SK-N-SH (cell line): ENCODE data around the gene PCNT. TPM values are rescaled to one million over a fixed set of nuclear protein-coding genes. Genes with fewer than 3 reads are reported as not detected.

Source experiments
- CTCF ChIA-PET: fragments of 300-600, 350-600 bp; formaldehyde crosslinking; extraction: SDS; loops from one replicate; lab custom pipeline; 2021; lab: Yijun Ruan, JAX
- POLR2A ChIA-PET: fragments of 350-600 bp; sonication (Branson Sonifier 250); formaldehyde crosslinking; extraction: SDS; loops from one replicate; lab custom pipeline; 2020; ENCODE audit warnings: antibody characterized with exemption, inconsistent platforms; lab: Yijun Ruan, JAX
- DNase-seq: peaks from one replicate; pipeline ENCODE4 v3.0.0; 2012
- H2AFZ ChIP-seq: fragments of 200-600 bp; sonication (generic); 2 replicates; pipeline ENCODE4 v1.8.1; 2016; ENCODE audit warnings: antibody characterized with exemption, mild to moderate bottlenecking, low read depth
- H3F3A ChIP-seq: fragments of 200-600 bp; sonication (generic); replicated peaks from 2 replicates; pipeline ENCODE3; 2016; ENCODE audit warnings: antibody characterized with exemption, mild to moderate bottlenecking; ENCODE audit not compliant: insufficient read depth
- H3K27ac ChIP-seq, 2 experiments: fragments of 200-500 bp in 1 of 2; fragments of 200-600 bp in 1 of 2; sonication (Bioruptor generic) in 1 of 2; sonication (generic), shearing (Covaris generic) in 1 of 2; 2 replicates each; pipeline versions ENCODE4 v1.5.1 to v1.6.1; 2014 to 2016; ENCODE audit warnings: low read depth in 2 of 2, inconsistent platforms in 1 of 2, low read length in 1 of 2, mild to moderate bottlenecking in 1 of 2, mixed read lengths in 1 of 2
- H3K27me3 ChIP-seq: fragments of 200-600 bp; sonication (generic), shearing (Covaris generic); 2 replicates; pipeline ENCODE4 v1.6.1; 2016; ENCODE audit warnings: mixed run types; ENCODE audit not compliant: insufficient read depth
- H3K36me3 ChIP-seq, 2 experiments: fragments of 200-500 bp in 1 of 2; fragments of 200-600 bp in 1 of 2; sonication (Bioruptor generic) in 1 of 2; sonication (generic) in 1 of 2; replicated peaks in 1 of 2; 2 replicates each; pipeline versions ENCODE3 to v1.5.1; 2014 to 2016; ENCODE audit warnings: low read length in 1 of 2, mild to moderate bottlenecking in 1 of 2; ENCODE audit not compliant: insufficient read depth in 2 of 2, control insufficient read depth in 1 of 2
- H3K4me1 ChIP-seq, 2 experiments: fragments of 200-500 bp in 1 of 2; fragments of 200-600 bp in 1 of 2; sonication (Bioruptor generic) in 1 of 2; sonication (generic), shearing (Covaris generic) in 1 of 2; 2 replicates each; pipeline versions ENCODE4 v1.5.1 to v1.6.1; 2014 to 2016; ENCODE audit warnings: low read depth in 1 of 2, low read length in 1 of 2, mixed run types in 1 of 2; ENCODE audit not compliant: insufficient read depth in 2 of 2, control insufficient read depth in 1 of 2
- H3K4me2 ChIP-seq: fragments of 200-600 bp; sonication (generic), shearing (Covaris generic); 2 replicates; pipeline ENCODE4 v1.6.1; 2017; ENCODE audit warnings: mixed run types
- H3K4me3 ChIP-seq, 2 experiments: fragments of 200-500 bp in 1 of 2; fragments of 200-600 bp in 1 of 2; sonication (Bioruptor generic) in 1 of 2; sonication (generic), shearing (Covaris generic) in 1 of 2; 2 replicates each; pipeline versions ENCODE4 v1.5.1 to v1.8.1; 2014 to 2016; ENCODE audit warnings: low read depth in 2 of 2, inconsistent platforms in 1 of 2, low read length in 1 of 2, mild to moderate bottlenecking in 1 of 2, mixed read lengths in 1 of 2, moderate library complexity in 1 of 2
- H3K79me2 ChIP-seq: fragments of 200-600 bp; sonication (generic); 2 replicates; pipeline ENCODE4 v1.8.1; 2017; ENCODE audit warnings: mild to moderate bottlenecking; ENCODE audit not compliant: insufficient read depth
- H3K9ac ChIP-seq: fragments of 200-600 bp; sonication (generic); 2 replicates; pipeline ENCODE4 v1.6.1; 2017; ENCODE audit warnings: mixed run types
- H3K9me2 ChIP-seq: fragments of 200-600 bp; sonication (generic); 2 replicates; pipeline ENCODE4 v1.6.1; 2017; ENCODE audit warnings: mixed run types
- H3K9me3 ChIP-seq: fragments of 200-600 bp; sonication (generic); 2 replicates; pipeline ENCODE4 v1.6.1; 2017; ENCODE audit warnings: mixed run types, mild to moderate bottlenecking, moderate library complexity
- H4K20me1 ChIP-seq: fragments of 200-600 bp; sonication (generic); 2 replicates; pipeline ENCODE4 v1.6.1; 2017; ENCODE audit warnings: mild to moderate bottlenecking, mixed run types; ENCODE audit not compliant: insufficient read depth
- CHD2 ChIP-seq: fragments of 150-350 bp; IDR thresholded peaks from 2 replicates; pipeline ENCODE4 v1.6.1; 2018; ENCODE audit warnings: low read length; ENCODE audit not compliant: partially characterized antibody
- FOXJ3 ChIP-seq: sonication (generic); formaldehyde crosslinking; IDR thresholded peaks from 2 replicates; pipeline ENCODE4 v1.5.1; 2020; ENCODE audit warnings: mild to moderate bottlenecking, missing genetic modification reagents
- GABPA ChIP-seq: IDR thresholded peaks from 2 replicates; pipeline ENCODE4 v1.4.0; 2012; ENCODE audit warnings: low read depth, mild to moderate bottlenecking
- GATA2 ChIP-seq: sonication (generic); formaldehyde crosslinking; IDR thresholded peaks from 2 replicates; pipeline ENCODE4 v1.5.0; 2020; ENCODE audit warnings: mild to moderate bottlenecking, missing genetic modification reagents
- IRF3 ChIP-seq: fragments of 150-350 bp; IDR thresholded peaks from 2 replicates; pipeline ENCODE4 v1.6.1; 2016; ENCODE audit warnings: mild to moderate bottlenecking, low read depth, low read length
- MAX ChIP-seq: IDR thresholded peaks from 2 replicates; pipeline ENCODE4 v1.4.0; 2012; ENCODE audit warnings: low read depth
- NRF1 ChIP-seq: IDR thresholded peaks from 2 replicates; pipeline ENCODE4 v1.6.1; 2012; ENCODE audit warnings: low read depth, mild to moderate bottlenecking, low read length
- PBX3 ChIP-seq: IDR thresholded peaks from 2 replicates; pipeline ENCODE4; 2012
- RAD21 ChIP-seq: IDR thresholded peaks from 2 replicates; pipeline ENCODE4 v1.6.1; 2012; ENCODE audit warnings: mild to moderate bottlenecking, low read length
- RFX5 ChIP-seq: IDR thresholded peaks from 2 replicates; pipeline ENCODE4 v1.6.1; 2012; ENCODE audit warnings: mild to moderate bottlenecking, improper control_type of control experiment, low read length
- RXRA ChIP-seq: IDR thresholded peaks from 2 replicates; pipeline ENCODE4 v1.4.0; 2012; ENCODE audit warnings: low read depth, mild to moderate bottlenecking, borderline replicate concordance
- SMC3 ChIP-seq: IDR thresholded peaks from 2 replicates; pipeline ENCODE4 v1.6.1; 2012; ENCODE audit warnings: low read depth, low read length, improper control_type of control experiment
- TAF1 ChIP-seq: IDR thresholded peaks from 2 replicates; pipeline ENCODE4 v1.6.1; 2012; ENCODE audit warnings: low read depth, mild to moderate bottlenecking, low read length, moderate library complexity, borderline replicate concordance
- USF2 ChIP-seq: fragments of 150-350 bp; IDR thresholded peaks from 2 replicates; pipeline ENCODE4 v1.6.1; 2017; ENCODE audit warnings: antibody characterized with exemption, low read length, low read depth, borderline replicate concordance
- YY1 ChIP-seq: IDR thresholded peaks from 2 replicates; pipeline ENCODE4 v1.4.0; 2012; ENCODE audit warnings: low read depth, mild to moderate bottlenecking
- WGBS: methylation state at CpG from one replicate; pipeline ENCODE4 v1.1.6; 2017; ENCODE audit warnings: low lambda C conversion rate; 5-methylcytosine and 5-hydroxymethylcytosine counted together
- polyA plus RNA-seq, 3 experiments: library from polyadenylated mRNA; depleted of rRNA; stranded (reverse); fragments of >200 nt; gene quantifications; 2 replicates each; pipeline ENCODE4 v1.2.3, GENCODE V29; 2012
- TF ChIP-seq, protein P1 (sequence below): IDR thresholded peaks from 2 replicates; pipeline ENCODE4 v1.4.0; 2012; ENCODE audit warnings: low read depth, borderline replicate concordance

Gene PCNT
- polyA plus RNA-seq, 1 of the 3 experiments (the other 2 are of a cell fraction): 15.7 TPM

DNA sequence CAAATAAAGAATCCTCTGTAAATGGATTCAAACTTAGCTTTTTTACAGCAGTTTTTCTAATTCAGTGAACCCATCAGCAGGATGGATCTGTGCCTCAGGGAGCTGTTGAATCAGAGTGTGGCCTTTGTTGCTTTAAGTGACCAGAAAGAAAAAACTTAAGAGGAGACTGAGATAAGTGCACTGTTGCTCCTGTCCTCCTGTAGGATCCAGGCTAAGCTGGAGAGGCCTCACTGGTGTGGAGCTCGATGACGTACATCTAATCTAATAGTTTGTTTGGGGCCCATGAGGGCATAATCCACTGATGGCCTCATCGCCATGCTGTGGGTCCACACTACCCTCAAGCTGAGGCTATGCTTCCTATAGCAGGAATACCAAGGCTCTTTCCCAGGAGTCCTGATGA, 145.3 kb downstream of the PCNT start (continued):
- TF ChIP-seq IRF3: no peak
- TF ChIP-seq, all 33 proteins: peak for 0

DNA sequence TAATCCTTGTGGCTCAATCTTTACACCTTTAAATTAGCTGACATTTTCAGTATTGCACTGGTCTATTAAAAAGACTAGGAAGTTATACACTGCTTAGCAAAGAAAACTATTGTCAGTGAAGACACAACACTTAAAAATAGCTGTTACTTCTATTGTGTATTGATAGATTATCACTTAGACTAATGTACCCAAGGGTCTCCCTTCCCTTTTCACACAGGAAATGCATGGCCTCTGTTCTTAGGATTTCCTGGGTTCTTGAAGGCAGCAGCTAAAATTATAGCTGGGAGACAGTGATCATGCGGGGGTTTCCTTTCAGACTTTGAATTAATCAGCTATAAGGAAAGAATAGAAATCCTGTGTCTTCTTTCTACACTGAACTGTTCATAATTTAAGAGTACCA, 147.6 kb downstream of the PCNT start:
- peaks cover 88% of the 10 kb centered on the region for H3K79me2 ChIP-seq
- ChIA-PET POLR2A (no interaction called here), CTCF (interaction anchor here (1.3 kb wide), 1 partner anchor 11 kb away, joined by 5 read pairs; no protein-coding TSS in a partner anchor)

GRCh38 chr21:46472246-46472645, 148.3 kb downstream of the PCNT start:
- Histone ChIP-seq H3K4me2 (no peak overlapping the region), H3K4me3 (no peak overlapping the region), H3K79me2 (peaks cover 91% of the 10 kb centered on the region), H3K36me3 (peaks cover 0 to 11% of the 10 kb centered on the region in 2 experiments), H2AFZ (no peak overlapping the region), H3F3A (no peaks in the 10 kb centered on the region), H3K27ac (no peak overlapping the region), H3K4me1 (peaks cover 0 to 4% of the 10 kb centered on the region in 2 experiments; a peak in 2 of 4 replicates), H3K9ac (no peak overlapping the region), H3K9me3 (no peaks in the 10 kb centered on the region), H3K9me2 (no peaks in the 10 kb centered on the region), H3K27me3 (no peaks in the 10 kb centered on the region), H4K20me1 (peaks cover 13% of the 10 kb centered on the region; the same call in 1 of the 2 replicates)
- TF ChIP-seq GABPA (no peak), CHD2 (no peak), SMC3 (no peak), NRF1 (no peak), RAD21 (no peak), GATA2 (CRISPR knock-in tag) (no peak), YY1 (no peak)
- TF ChIP-seq, protein P1, sequence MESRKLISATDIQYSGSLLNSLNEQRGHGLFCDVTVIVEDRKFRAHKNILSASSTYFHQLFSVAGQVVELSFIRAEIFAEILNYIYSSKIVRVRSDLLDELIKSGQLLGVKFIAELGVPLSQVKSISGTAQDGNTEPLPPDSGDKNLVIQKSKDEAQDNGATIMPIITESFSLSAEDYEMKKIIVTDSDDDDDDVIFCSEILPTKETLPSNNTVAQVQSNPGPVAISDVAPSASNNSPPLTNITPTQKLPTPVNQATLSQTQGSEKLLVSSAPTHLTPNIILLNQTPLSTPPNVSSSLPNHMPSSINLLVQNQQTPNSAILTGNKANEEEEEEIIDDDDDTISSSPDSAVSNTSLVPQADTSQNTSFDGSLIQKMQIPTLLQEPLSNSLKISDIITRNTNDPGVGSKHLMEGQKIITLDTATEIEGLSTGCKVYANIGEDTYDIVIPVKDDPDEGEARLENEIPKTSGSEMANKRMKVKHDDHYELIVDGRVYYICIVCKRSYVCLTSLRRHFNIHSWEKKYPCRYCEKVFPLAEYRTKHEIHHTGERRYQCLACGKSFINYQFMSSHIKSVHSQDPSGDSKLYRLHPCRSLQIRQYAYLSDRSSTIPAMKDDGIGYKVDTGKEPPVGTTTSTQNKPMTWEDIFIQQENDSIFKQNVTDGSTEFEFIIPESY: no peak
- no peak for DNase-seq
- POLR2A ChIA-PET: no interaction called here
- 95% methylated on average over 6 of the region's 6 CpGs for WGBS
- CTCF ChIA-PET: interaction anchor here (1.0 to 1.3 kb wide), 2 partner anchors 8 to 12 kb away, joined by 3 to 5 read pairs; no protein-coding TSS in a partner anchor

More for the DNA sequence above, 147.6 kb downstream of the PCNT start:
- Histone ChIP-seq H2AFZ (no peak overlapping the region), H3K4me3 (no peak overlapping the region), H3K9me3 (no peaks in the 10 kb centered on the region), H3K4me1 (peaks cover 0 to 4% of the 10 kb centered on the region in 2 experiments; a peak in 2 of 4 replicates), H3F3A (no peaks in the 10 kb centered on the region), H3K27me3 (no peaks in the 10 kb centered on the region), H3K9ac (no peak overlapping the region), H3K36me3 (peaks cover 0 to 11% of the 10 kb centered on the region in 2 experiments), H3K4me2 (no peak overlapping the region), H3K9me2 (no peaks in the 10 kb centered on the region), H4K20me1 (peaks cover 13% of the 10 kb centered on the region; the same call in 1 of the 2 replicates), H3K27ac (no peak overlapping the region)
- WGBS: 96% methylated on average over 1 of the region's 1 CpG
- TF ChIP-seq SMC3: no peak
- no peak for TF ChIP-seq GABPA
- TF ChIP-seq RXRA: no peak
- TF ChIP-seq MAX: no peak
- no peak for TF ChIP-seq RFX5
- TF ChIP-seq USF2: no peak
- TF ChIP-seq TAF1: no peak
- TF ChIP-seq FOXJ3: no peak
- no peak for TF ChIP-seq YY1
- no peak for TF ChIP-seq PBX3
- no peak for TF ChIP-seq RAD21
- TF ChIP-seq, all 33 proteins: peak for 0
- no peak for DNase-seq
